ENCODE measurements around the gene SSH3. TPM values are rescaled to one million over a fixed set of nuclear protein-coding genes. Genes with fewer than 3 reads are reported as not detected.
"Not testable (repeated sequence)": the region's sequence is repeated elsewhere in the genome, so short reads cannot be mapped to it uniquely, and the experiment has no call there.

SSH3 gene
- total RNA-seq, 1 experiment from 2014 or later: 38.0 TPM

DNA sequence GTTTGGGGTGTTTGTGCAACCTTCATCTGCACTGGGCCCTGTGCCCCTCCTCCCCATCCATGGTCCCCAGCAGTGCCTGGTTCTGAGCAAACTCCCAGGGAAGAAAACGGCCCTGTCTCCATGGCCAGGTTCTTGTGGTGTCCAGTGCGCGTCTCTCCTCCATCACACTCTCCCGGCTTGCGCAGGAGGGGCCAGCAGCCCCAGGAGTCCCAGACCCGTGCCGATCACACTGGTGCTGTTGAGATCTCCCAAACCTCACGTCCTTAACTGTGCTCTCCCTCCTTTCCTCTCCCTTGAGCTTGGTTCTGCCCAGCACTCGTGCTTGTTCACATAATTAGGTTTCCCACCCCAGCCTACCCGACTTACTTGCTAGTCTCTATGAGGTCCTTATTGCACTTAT, 48.0 kb upstream of the SSH3 start:
- ChIA-PET CTCF (interaction anchor here (0.8 to 4.1 kb wide), 4 partner anchors 8 to 127 kb away, joined by 3 to 43 read pairs (median 13); no protein-coding TSS in a partner anchor), POLR2A (no interaction called here)
- no peak overlapping the region for H3K4me3 Mint-ChIP-seq (ENCODE audit: unreplicated experiment)
- H3K27me3 Mint-ChIP-seq (ENCODE audit: insufficient read depth, unreplicated experiment): no peaks in the 10 kb centered on the region
- H3K36me3 Mint-ChIP-seq (ENCODE audit: insufficient read depth, unreplicated experiment): peaks cover 86% of the 10 kb centered on the region
- no peak for DNase-seq (ENCODE audit: unreplicated experiment)
- intact Hi-C loops (cut with micrococcal nuclease): no loop called here
- BruUV-seq (replicated peaks): no TSS peak
- TF ChIP-seq, protein P1, sequence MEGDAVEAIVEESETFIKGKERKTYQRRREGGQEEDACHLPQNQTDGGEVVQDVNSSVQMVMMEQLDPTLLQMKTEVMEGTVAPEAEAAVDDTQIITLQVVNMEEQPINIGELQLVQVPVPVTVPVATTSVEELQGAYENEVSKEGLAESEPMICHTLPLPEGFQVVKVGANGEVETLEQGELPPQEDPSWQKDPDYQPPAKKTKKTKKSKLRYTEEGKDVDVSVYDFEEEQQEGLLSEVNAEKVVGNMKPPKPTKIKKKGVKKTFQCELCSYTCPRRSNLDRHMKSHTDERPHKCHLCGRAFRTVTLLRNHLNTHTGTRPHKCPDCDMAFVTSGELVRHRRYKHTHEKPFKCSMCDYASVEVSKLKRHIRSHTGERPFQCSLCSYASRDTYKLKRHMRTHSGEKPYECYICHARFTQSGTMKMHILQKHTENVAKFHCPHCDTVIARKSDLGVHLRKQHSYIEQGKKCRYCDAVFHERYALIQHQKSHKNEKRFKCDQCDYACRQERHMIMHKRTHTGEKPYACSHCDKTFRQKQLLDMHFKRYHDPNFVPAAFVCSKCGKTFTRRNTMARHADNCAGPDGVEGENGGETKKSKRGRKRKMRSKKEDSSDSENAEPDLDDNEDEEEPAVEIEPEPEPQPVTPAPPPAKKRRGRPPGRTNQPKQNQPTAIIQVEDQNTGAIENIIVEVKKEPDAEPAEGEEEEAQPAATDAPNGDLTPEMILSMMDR (IDR thresholded peaks at IDR 0.05; ENCODE audit: unreplicated experiment): no peak
- H3K27ac Mint-ChIP-seq (ENCODE audit: low read depth, unreplicated experiment): no peak overlapping the region
- peaks cover 5% of the 10 kb centered on the region for H3K4me1 Mint-ChIP-seq (ENCODE audit: insufficient read depth, unreplicated experiment)
- no peaks in the 10 kb centered on the region for H3K9me3 Mint-ChIP-seq (ENCODE audit: unreplicated experiment)

DNA sequence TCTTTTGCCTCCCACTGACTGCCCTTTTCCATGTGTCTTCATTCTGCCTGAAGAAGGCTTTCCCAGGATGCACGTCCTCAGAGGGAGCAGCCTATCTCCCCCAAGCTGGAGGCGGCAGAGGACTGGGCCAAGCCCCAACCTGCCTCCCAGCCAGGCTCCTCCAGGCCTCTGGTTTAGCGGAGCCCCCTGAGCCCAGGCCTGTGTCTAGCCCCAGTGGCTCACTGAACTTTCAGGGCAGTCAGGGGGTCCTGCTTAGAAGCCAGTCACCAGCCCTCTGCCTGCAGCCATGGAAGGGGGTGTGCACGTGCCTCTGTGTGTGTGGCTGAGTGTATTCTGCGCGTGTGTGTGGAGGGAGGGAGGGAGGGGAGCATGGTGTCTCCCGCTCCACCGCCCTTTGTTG, 47.5 kb upstream of the SSH3 start:
- no peak overlapping the region for H3K4me3 Mint-ChIP-seq (ENCODE audit: unreplicated experiment)
- DNase-seq (ENCODE audit: unreplicated experiment): no peak
- ChIA-PET CTCF (interaction anchor here (4.1 kb wide), 1 partner anchor 62 kb away, joined by 23 read pairs; no protein-coding TSS in a partner anchor), POLR2A (no interaction called here)
- TF ChIP-seq, protein P1 (IDR thresholded peaks at IDR 0.05; ENCODE audit: unreplicated experiment): no peak
- no peaks in the 10 kb centered on the region for H3K27me3 Mint-ChIP-seq (ENCODE audit: insufficient read depth, unreplicated experiment)
- intact Hi-C loops (cut with micrococcal nuclease): no loop called here
- peaks cover 5% of the 10 kb centered on the region for H3K4me1 Mint-ChIP-seq (ENCODE audit: insufficient read depth, unreplicated experiment)
- H3K9me3 Mint-ChIP-seq (ENCODE audit: unreplicated experiment): no peaks in the 10 kb centered on the region
- BruUV-seq (replicated peaks): no TSS peak
- H3K36me3 Mint-ChIP-seq (ENCODE audit: insufficient read depth, unreplicated experiment): peaks cover 81% of the 10 kb centered on the region
- no peak overlapping the region for H3K27ac Mint-ChIP-seq (ENCODE audit: low read depth, unreplicated experiment)

- no TSS peak for BruUV-seq (replicated peaks)
- Mint-ChIP-seq H3K4me3 (ENCODE audit: unreplicated experiment) (no peak overlapping the region), H3K27me3 (ENCODE audit: insufficient read depth, unreplicated experiment) (no peaks in the 10 kb centered on the region), H3K9me3 (ENCODE audit: unreplicated experiment) (no peaks in the 10 kb centered on the region), H3K36me3 (ENCODE audit: insufficient read depth, unreplicated experiment) (peaks cover 73% of the 10 kb centered on the region), H3K27ac (ENCODE audit: low read depth, unreplicated experiment) (no peak overlapping the region), H3K4me1 (ENCODE audit: insufficient read depth, unreplicated experiment) (peaks cover 5% of the 10 kb centered on the region)
- no peak for DNase-seq (ENCODE audit: unreplicated experiment)
- TF ChIP-seq, protein P1 (IDR thresholded peaks at IDR 0.05; ENCODE audit: unreplicated experiment): no peak
- intact Hi-C loops (cut with micrococcal nuclease): no loop called here
- POLR2A ChIA-PET: interaction anchor here (1.3 kb wide), 1 partner anchor 11 kb away, joined by 4 read pairs; no protein-coding TSS in a partner anchor
- CTCF ChIA-PET: interaction anchor here (4.1 kb wide), 1 partner anchor 61 kb away, joined by 23 read pairs; no protein-coding TSS in a partner anchor
Observed at GRCh38 chr11:67256477-67257135, 46.7 kb upstream of the SSH3 start.

- TF ChIP-seq, protein P1 (IDR thresholded peaks at IDR 0.05; ENCODE audit: unreplicated experiment): no peak
- Mint-ChIP-seq H3K4me1 (ENCODE audit: insufficient read depth, unreplicated experiment) (peaks cover 26% of the 10 kb centered on the region), H3K4me3 (ENCODE audit: unreplicated experiment) (no peak overlapping the region), H3K36me3 (ENCODE audit: insufficient read depth, unreplicated experiment) (peaks cover 35% of the 10 kb centered on the region), H3K27me3 (ENCODE audit: insufficient read depth, unreplicated experiment) (no peaks in the 10 kb centered on the region), H3K9me3 (ENCODE audit: unreplicated experiment) (no peaks in the 10 kb centered on the region), H3K27ac (ENCODE audit: low read depth, unreplicated experiment) (no peak overlapping the region)
- ChIA-PET CTCF (interaction anchor here (0.9 kb wide), 1 partner anchor 57 kb away, joined by 4 read pairs; no protein-coding TSS in a partner anchor), POLR2A (no interaction called here)
- no peak for DNase-seq (ENCODE audit: unreplicated experiment)
- intact Hi-C loops (cut with micrococcal nuclease): no loop called here
- no TSS peak for BruUV-seq (replicated peaks)
Observed at GRCh38 chr11:67260406-67260805, 42.9 kb upstream of the SSH3 start.

DNA sequence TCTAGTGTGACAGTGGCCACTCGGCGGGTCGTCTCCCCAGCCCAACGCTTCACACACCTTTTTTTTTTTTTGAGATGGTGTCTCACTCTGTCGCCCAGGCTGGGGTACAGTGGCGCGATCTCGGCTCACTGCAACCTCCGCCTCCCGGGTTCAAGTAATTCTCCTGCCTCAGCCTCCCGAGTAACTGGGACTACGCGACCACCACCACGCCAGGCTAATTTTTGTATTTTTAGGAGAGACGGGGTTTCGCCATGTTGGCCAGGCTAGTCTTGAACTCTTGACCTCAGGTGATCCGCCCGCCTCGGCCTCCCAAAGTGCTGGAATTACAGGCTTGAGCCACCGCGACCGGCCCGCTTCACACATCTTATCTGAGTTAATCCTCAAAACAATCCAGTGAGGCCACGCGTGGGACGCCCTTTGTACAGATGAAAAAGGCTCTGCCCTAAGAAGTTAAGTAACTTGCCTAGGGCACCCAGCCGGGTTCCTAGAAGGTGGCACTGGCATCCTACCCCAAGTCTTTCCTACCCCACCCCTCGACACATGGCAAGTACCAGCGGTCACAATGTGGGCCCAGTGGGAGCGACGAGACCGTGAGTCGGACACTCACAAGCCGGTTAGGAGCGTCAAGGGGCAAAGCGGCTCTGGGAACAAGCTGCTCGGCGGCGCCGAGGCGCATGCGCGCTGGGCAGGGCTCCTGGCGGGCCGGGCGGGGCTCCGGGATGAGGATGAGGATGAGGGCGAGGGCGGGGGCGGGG, 42.3 kb upstream of the SSH3 start:
- Mint-ChIP-seq H3K4me3 (ENCODE audit: unreplicated experiment) (peak overlapping the region; percentile 47), H3K36me3 (ENCODE audit: insufficient read depth, unreplicated experiment) (peaks cover 29% of the 10 kb centered on the region), H3K4me1 (ENCODE audit: insufficient read depth, unreplicated experiment) (peaks cover 26% of the 10 kb centered on the region)
- H3K9me3 Mint-ChIP-seq (ENCODE audit: unreplicated experiment); H3K27me3 Mint-ChIP-seq (ENCODE audit: insufficient read depth, unreplicated experiment); H3K27ac Mint-ChIP-seq (ENCODE audit: low read depth, unreplicated experiment); intact Hi-C loops (cut with micrococcal nuclease); BruUV-seq (replicated peaks): not testable (repeated sequence)
- peak; percentile 45 for DNase-seq (ENCODE audit: unreplicated experiment)
- ChIA-PET POLR2A (interaction anchor here (0.9 to 5.1 kb wide), 9 partner anchors 10 to 140 kb away, joined by 3 to 93 read pairs (median 6); partner anchors contain the start of genes ANKRD13D and SSH3), CTCF (interaction anchor here (0.6 to 4.9 kb wide), 12 partner anchors 7 to 222 kb away, joined by 3 to 104 read pairs (median 8); partner anchors contain the start of genes AIP and ANKRD13D)

Measured in MCF 10A (cell line).